HCEC 1CT (cell line): ENCODE results near the gene FUCA2.
"Not testable (repeated sequence)": the region's sequence is repeated elsewhere in the genome, so short reads cannot be mapped to it uniquely, and the experiment has no call there.

Experiments used
- DNase-seq: peaks from one replicate; pipeline ENCODE4 v3.0.0-alpha.2; 2017

Gene FUCA2

GRCh38 chr6:143535189-143535614, 23.7 kb upstream of the FUCA2 start:
- no peak for DNase-seq

GRCh38 chr6:143531720-143532499, 20.4 kb upstream of the FUCA2 start:
- no peak for DNase-seq

- DNase-seq, result no peak
Observed at GRCh38 chr6:143529095-143529494, 17.6 kb upstream of the FUCA2 start.

GRCh38 chr6:143528164-143528811, 16.8 kb upstream of the FUCA2 start:
- DNase-seq, result no peak

- DNase-seq, result no peak
Observed at GRCh38 chr6:143527677-143528076, 16.2 kb upstream of the FUCA2 start.

GRCh38 chr6:143525356-143525755, 13.8 kb upstream of the FUCA2 start:
- DNase-seq, result no peak

GRCh38 chr6:143522039-143522600, 10.6 kb upstream of the FUCA2 start:
- no peak for DNase-seq

GRCh38 chr6:143517447-143517773, 5.9 kb upstream of the FUCA2 start:
- DNase-seq, result no peak

- no peak for DNase-seq
Observed at GRCh38 chr6:143516690-143517446, 5.3 kb upstream of the FUCA2 start.

GRCh38 chr6:143515766-143516355, 4.3 kb upstream of the FUCA2 start:
- DNase-seq, result no peak

- no peak for DNase-seq
Observed at GRCh38 chr6:143515061-143515760, 3.7 kb upstream of the FUCA2 start.

- no peak for DNase-seq
Observed at GRCh38 chr6:143513410-143513809, 1.9 kb upstream of the FUCA2 start.

GRCh38 chr6:143510326-143510725, 1.2 kb downstream of the FUCA2 start:
- DNase-seq, result not testable (repeated sequence)

GRCh38 chr6:143507358-143508145, 4.0 kb downstream of the FUCA2 start:
- DNase-seq, result peak; percentile 43

- DNase-seq, result no peak
Observed at GRCh38 chr6:143506620-143507019, 4.9 kb downstream of the FUCA2 start.

GRCh38 chr6:143506199-143506598, 5.3 kb downstream of the FUCA2 start:
- no peak for DNase-seq

- no peak for DNase-seq
Observed at GRCh38 chr6:143505537-143505936, 6.0 kb downstream of the FUCA2 start.

GRCh38 chr6:143505111-143505510, 6.4 kb downstream of the FUCA2 start:
- no peak for DNase-seq

- no peak for DNase-seq
Observed at GRCh38 chr6:143504369-143504768, 7.2 kb downstream of the FUCA2 start.

- no peak for DNase-seq
Observed at GRCh38 chr6:143501851-143502250, 9.7 kb downstream of the FUCA2 start.

- DNase-seq, result no peak
Observed at GRCh38 chr6:143498428-143498827, 13.1 kb downstream of the FUCA2 start.

GRCh38 chr6:143496974-143497373, 14.5 kb downstream of the FUCA2 start:
- no peak for DNase-seq
